RPMI8226 (cell line): ENCODE data around the gene TREX2.
A peak's percentile ranks its signal among the peaks of the same experiment; 100 is the strongest.

Experiments
- DNase-seq: peaks from one replicate; pipeline ENCODE4 v3.0.0-alpha.2; 2015

Gene TREX2

DNA sequence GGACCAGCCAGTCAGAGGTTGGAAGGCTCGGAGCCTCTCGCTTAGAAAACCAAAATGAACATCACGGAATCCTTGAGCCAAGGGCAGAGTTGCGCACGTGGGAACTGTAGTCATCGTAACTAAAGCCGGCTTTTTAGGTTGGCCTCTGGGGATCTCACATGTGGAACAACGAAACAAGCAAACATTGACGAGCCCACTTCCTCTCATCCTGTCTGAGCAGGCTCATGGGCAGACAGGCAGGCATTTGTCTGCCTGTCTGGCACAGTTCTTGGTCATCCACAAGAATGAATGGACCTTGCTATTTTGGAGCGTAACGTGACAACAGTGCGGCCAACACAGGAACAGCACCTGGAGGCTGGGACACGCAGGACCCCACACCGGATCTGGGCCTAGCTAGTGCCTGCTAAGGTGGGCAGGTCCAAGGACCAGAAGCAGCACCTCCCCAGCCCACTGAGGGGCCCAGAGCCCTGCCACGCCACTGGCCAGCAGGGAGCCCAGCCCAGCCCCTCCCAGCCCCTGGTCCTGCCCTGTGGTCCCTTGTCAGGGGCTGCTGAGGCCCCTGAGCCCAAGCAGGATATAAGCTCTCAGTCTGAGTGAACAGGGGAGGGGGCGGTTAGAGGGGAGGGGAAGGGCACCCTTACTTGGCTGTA, 9.2 kb upstream of the TREX2 start:
- DNase-seq = no peak

DNA sequence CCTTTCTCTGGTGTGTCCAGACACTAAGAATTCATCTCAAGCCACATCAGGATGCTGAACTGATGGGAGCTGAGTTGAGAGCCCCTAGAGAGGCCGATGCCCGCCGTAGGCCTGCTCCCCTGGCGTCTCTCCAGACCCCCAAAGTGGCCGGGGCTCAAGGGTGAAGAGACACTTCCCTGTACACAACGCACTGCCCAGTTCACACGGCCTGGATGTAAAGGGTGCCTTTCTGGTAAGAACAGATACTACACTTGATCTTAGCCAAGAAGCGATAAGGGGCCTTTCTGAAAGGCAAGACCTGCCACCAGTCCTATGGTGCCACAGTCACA, 5.1 kb upstream of the TREX2 start:
- no peak for DNase-seq

DNA sequence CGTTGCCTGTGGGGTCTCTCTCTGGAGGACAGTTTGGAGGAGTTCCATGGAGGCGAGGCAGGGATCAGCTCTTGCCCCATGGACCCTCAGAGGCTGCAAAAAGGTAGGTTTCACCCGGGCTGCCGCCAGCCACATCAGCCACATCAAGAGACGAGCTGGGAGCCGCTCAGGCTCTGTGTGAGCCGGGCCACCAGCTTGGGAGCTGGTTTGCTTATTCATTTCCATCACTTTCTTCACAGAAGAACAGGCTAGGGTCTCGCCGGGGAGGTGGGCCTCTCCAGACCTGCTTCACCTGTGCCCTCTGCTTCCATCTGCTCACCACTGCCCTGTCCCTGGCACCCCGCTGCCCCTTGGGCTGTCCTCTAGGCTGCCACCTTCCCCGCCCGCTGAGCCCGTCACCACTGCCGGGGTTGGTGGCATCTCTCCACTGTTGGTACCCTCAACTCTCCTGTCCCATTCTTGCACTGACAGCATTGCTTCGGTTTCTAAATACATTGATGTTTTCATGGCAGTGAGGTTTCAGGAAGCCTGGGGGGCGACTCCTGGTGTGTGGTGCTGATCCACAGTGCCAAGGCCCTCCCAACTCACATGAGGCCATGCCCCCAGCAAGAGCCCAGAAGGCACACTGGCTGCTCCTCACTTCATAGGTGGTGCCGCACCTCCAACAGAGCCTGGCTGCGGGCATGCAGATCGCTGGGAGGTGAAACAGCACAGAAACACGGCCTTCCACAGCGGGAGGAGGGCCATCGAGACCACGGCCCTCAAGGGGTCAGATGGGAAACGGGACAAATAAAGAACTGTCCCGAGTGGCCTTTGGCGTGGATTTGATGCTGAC, 4.5 kb upstream of the TREX2 start:
- DNase-seq = no peak

GRCh38 chrX:153449368-153450113, 3.7 kb upstream of the TREX2 start:
- DNase-seq = no peak

DNA sequence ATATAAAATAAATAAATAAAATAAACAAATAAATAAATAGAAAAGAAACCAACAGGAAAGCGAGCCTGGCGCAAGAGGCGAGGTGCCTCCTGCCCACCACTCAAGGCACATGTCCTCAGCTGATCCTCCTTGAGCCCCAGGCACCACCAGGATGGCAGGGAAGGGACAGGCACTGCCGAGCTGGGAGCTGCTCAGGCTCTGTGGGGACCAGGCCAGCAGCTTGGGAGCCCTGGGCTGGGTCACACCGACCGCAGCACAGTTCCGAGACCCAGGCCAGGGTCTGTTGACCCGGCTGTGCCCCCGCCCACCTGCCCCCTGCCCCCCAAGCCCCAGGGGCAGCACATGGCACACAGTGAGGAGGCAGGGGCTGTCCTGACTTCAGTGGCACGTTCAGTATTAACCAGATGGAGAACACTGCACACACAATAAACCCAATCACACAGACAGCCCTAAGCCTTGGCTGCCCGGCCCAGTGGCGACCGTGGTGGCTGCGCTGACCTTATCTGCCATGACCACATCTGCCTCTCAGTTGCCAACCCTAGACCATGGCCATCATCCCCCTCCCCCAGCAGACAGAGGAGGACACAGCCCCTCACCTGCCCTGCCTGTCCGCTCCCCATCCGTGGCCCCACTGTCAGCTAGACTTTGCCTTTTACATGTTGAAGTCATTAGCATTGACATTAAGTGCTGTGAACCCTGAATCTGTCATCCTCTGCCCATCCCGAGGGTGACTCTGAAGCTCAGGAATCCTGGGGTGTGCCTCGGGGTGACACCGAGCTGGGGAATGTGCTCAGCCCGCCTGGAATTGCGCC, 2.9 kb upstream of the TREX2 start:
- no peak for DNase-seq

- DNase-seq = no peak
Measured at GRCh38 chrX:153447581-153447960, 1.7 kb upstream of the TREX2 start.

DNA sequence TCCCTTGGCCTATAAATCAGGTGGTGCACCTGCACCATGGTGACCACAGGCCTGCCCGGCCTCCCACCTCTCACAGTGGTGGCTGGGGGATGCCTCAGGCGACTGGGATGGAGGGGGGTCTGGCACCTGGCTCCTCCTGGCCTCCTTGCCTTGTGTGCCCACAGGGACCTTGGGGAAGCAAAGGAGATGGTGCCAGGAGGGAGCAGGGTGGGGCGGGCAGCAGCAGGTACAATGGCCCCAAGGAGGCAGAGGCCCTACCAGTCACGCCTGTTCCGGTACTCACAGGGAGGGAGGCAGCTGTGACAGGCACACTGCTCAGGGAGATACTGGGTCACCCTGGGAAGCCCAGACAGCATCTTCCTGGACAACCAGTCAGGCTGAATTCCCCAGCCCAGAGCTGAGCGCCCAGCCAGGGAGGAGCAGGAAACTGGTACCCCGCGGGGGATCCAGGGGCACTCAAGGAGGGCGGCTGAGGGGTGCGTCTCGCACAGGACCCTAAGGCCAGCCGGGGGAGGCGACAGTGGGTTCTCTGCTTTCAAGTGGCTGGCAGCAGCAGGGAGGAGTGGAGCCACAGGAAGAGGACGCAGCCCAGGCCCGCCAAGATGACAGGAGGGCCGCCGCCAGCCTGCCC, 1.2 kb upstream of the TREX2 start:
- DNase-seq = no peak

DNA sequence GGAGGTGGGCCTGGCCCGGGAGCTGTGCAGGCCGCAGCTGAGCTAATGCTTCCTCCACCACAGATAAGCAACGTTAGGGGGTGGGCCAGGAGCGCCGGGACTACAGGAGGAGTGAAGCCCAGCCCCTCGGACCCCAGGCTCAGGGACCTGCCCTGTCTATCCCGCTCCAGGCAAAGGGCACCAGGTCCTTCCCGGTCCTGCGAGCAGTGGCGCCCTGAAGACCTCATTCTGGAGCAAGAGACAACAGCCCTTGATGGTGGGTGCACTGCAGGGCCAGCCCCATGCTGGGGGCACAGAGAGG, 730 bp upstream of the TREX2 start:
- no peak for DNase-seq

- no peak for DNase-seq
Measured at GRCh38 chrX:153445106-153445855, 575 bp downstream of the TREX2 start.

- DNase-seq = no peak
Measured at GRCh38 chrX:153444333-153445011, 1.4 kb downstream of the TREX2 start.

DNA sequence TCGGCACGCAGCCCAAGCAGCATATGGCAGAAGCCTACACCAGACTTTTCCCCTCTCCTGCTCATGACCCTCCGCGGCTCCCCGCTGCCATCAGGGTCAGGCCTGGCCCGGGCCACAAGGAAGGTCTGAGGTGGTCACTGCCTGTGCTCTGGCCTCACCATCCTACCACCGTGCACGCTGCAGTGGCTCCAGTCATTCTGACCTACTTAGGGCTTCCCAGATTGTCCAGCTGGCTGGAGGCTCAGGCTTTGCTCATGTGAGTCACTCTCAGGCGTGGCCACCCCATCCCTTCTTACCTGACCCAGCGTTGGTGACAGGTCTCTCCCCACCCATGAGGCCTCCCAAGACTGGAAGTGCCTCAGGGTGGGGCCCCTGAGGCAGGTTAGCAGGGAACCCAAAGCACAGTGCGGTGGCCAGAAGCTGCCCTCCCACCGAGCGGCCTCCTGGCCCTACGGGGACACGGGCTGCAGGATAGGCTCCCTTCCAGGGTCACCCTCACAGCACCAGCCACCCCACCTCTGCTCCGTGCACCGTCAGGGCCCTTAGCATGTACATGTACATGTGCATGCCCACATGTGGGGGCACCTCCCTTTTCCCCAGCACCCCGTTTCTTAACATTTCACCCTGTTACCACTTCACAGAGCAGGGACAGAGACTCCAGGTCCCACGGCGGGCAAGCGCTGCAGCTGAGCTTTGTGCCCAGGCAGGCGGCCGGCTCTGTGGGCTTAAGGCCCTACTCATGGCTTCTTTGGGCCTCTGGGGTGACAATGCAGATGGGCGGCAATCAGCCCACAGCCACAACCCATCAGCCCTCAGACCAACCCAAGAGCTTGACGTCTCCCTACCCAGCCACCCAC, 2.2 kb downstream of the TREX2 start:
- no peak for DNase-seq

- no peak for DNase-seq
Measured at GRCh38 chrX:153442463-153442862, 3.4 kb downstream of the TREX2 start.

- no peak for DNase-seq
Measured at GRCh38 chrX:153441981-153442380, 3.9 kb downstream of the TREX2 start.

DNA sequence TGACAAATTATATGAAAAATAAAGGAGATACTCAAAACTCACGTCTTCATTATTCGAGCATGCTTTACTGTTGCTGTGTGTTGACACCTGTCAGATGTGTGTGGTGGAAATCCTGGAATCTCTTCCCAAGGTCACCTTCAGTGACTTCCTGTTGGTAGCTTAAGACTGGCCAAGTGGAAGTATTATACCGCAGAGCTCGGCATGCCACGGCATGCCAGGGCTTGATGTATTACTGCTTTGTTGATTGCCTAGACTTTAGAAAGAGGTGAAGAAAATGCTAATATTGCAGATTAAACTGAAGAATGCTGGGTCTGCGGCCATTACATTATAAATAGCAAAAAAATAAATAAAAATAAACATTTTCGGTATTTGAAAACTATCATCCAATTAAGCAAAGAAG, 4.6 kb downstream of the TREX2 start:
- no peak for DNase-seq

GRCh38 chrX:153440556-153441135, 5.2 kb downstream of the TREX2 start:
- no peak for DNase-seq

DNA sequence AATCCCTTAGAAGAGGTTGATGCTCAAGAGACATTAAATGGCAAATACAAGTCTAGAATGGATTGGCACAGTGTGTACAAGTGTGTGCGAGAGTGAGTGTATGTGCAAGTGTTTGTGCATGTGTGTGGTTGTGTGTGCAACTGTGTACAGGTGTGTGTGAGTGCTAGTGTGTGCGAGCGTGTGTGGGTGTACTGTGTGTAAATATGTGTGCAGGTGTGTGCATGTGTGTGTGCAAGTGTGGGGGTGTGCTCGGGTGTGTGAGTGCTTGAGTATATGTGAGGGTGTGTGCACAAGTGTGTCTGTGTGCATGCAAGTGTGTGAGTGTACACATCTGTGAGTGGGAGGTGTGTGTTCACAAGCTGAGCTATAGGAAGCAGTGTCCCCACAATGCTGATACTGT, 5.9 kb downstream of the TREX2 start:
- no peak for DNase-seq

- peak; percentile 19 for DNase-seq
Measured at GRCh38 chrX:153438532-153438931, 7.3 kb downstream of the TREX2 start.

DNA sequence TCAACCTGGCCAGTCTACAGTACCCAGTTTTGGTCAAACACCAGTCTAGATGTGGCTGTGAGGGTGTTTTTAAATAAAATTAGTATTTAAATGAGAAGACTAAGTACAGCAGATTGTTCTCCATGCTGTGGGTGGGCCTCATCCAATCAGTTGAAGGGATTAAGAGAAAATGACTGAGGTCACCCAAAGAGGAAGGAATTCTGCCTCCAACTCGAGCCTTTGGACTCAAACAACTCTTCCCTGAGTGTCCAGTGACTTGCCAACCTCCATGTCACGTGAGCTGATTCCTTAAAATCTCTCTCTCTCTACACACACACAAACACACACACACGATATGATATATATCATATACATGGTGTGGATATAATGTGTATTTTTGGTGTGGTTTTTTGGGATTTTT, 10.0 kb downstream of the TREX2 start:
- no peak for DNase-seq

DNA sequence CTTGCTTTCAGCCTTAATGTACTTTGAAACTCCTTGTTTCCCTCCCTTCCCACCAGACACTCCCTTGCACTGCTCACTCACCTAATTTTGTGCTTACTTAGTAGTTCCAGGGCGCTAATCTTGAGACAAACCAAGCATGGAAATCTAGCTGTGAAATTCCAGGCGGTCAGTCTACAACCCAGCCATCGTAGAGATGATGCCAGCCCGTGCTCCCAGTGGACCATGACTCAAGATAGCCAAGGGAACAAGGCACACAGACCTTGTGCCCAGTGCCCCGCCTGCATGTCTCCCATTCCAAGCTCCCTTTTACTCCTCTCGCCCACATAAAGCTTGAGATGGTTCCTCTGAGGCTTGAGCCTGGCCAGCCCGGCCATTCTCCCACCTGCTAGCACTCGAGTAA, 11.1 kb downstream of the TREX2 start:
- no peak for DNase-seq

- DNase-seq = no peak
Measured at GRCh38 chrX:153433781-153434285, 12.0 kb downstream of the TREX2 start.
